IMR-90 (cell line): ENCODE measurements around the gene CAMK2B. TPM values are rescaled to one million over a fixed set of nuclear protein-coding genes. Genes with fewer than 3 reads are reported as not detected.

Experiments
- ATAC-seq: fragments of 200-7000 bp; cut with Tn5 transposase; 2 replicates; pipeline ENCODE4 v1.9.1; 2020; ENCODE audit warnings: low read depth, mild to moderate bottlenecking, moderate library complexity
- BruUV-seq: library from RNA; stranded (reverse); fragments of 400-500 nt; replicated peaks from 2 replicates; lab custom pipeline; 2021; lab: Mats Ljungman, UMichigan
- CTCF ChIA-PET: fragments of 300-600 bp; formaldehyde crosslinking; extraction: SDS; loops from one replicate; lab custom pipeline; 2021; ENCODE audit warnings: antibody characterized with exemption; lab: Yijun Ruan, JAX
- POLR2A ChIA-PET: fragments of 300-600 bp; sonication (Branson Sonifier 250); formaldehyde crosslinking; loops from one replicate; lab custom pipeline; 2022; ENCODE audit warnings: antibody characterized with exemption; ENCODE audit not compliant: unreplicated experiment; lab: Charles Lee
- DNase-seq: peaks from one replicate; pipeline ENCODE4 v3.0.0; 2013
- H2AFZ ChIP-seq: replicated peaks from 2 replicates; pipeline ENCODE3; 2013; ENCODE audit warnings: low read length, mild to moderate bottlenecking; ENCODE audit not compliant: poor library complexity
- H2AK5ac ChIP-seq: 2 replicates; pipeline ENCODE4 v1.6.1; 2013; ENCODE audit warnings: low read depth, low read length, inconsistent platforms
- H2AK9ac ChIP-seq: replicated peaks from 2 replicates; pipeline ENCODE3; 2013; ENCODE audit warnings: mild to moderate bottlenecking, low read depth, low read length, moderate library complexity; ENCODE audit not compliant: poor library complexity
- H2BK120ac ChIP-seq: 2 replicates; pipeline ENCODE4 v1.6.1; 2013; ENCODE audit warnings: low read depth, low read length, inconsistent platforms
- H2BK15ac ChIP-seq: 3 replicates; pipeline ENCODE4 v1.6.1; 2013; ENCODE audit warnings: low read depth, low read length, inconsistent platforms
- H2BK20ac ChIP-seq: 2 replicates; pipeline ENCODE4 v1.6.1; 2013; ENCODE audit warnings: low read depth, mild to moderate bottlenecking, inconsistent platforms, low read length, moderate library complexity
- H2BK5ac ChIP-seq: 2 replicates; pipeline ENCODE4 v1.6.1; 2013; ENCODE audit warnings: mild to moderate bottlenecking, low read depth, low read length, inconsistent platforms; ENCODE audit not compliant: poor library complexity, severe bottlenecking
- H3K14ac ChIP-seq: replicated peaks from 2 replicates; pipeline ENCODE4 v1.6.1; 2013; ENCODE audit warnings: low read depth, low read length, inconsistent platforms
- H3K18ac ChIP-seq: 2 replicates; pipeline ENCODE4 v1.6.1; 2013; ENCODE audit warnings: low read depth, low read length, control low read depth
- H3K23ac ChIP-seq: 2 replicates; pipeline ENCODE4 v1.6.1; 2013; ENCODE audit warnings: low read depth, low read length, inconsistent platforms
- H3K27ac ChIP-seq: 2 replicates; pipeline ENCODE4 v1.5.1; 2013; ENCODE audit warnings: mild to moderate bottlenecking, control low read depth, low read length; ENCODE audit not compliant: insufficient read depth
- H3K27me3 ChIP-seq: 2 replicates; pipeline ENCODE4 v1.6.1; 2013; ENCODE audit warnings: low read length; ENCODE audit not compliant: control insufficient read depth, insufficient read depth
- H3K36me3 ChIP-seq: 2 replicates; pipeline ENCODE4 v1.6.1; 2013; ENCODE audit warnings: low read length, mixed read lengths; ENCODE audit not compliant: control insufficient read depth, insufficient read depth
- H3K4ac ChIP-seq: 2 replicates; pipeline ENCODE4 v1.6.1; 2013; ENCODE audit warnings: low read depth, low read length, inconsistent platforms
- H3K4me1 ChIP-seq: 2 replicates; pipeline ENCODE4 v1.6.1; 2013; ENCODE audit warnings: low read length, mixed read lengths; ENCODE audit not compliant: control insufficient read depth, insufficient read depth
- H3K4me2 ChIP-seq: 2 replicates; pipeline ENCODE4 v1.6.1; 2013; ENCODE audit warnings: low read depth, mild to moderate bottlenecking, control low read depth, low read length, moderate library complexity
- H3K4me3 ChIP-seq: 2 replicates; pipeline ENCODE4 v1.5.1; 2013; ENCODE audit warnings: low read depth, mild to moderate bottlenecking, control low read depth, low read length, moderate library complexity; ENCODE audit not compliant: insufficient read depth
- H3K56ac ChIP-seq: 2 replicates; pipeline ENCODE4 v1.6.1; 2013; ENCODE audit warnings: low read length, inconsistent platforms; ENCODE audit not compliant: insufficient read depth; ENCODE audit errors: extremely low read depth
- H3K79me1 ChIP-seq, 2 experiments: 2 replicates each; pipeline ENCODE4 v1.6.1; 2013; ENCODE audit warnings: low read length in 2 of 2, inconsistent platforms in 1 of 2, low read depth in 1 of 2
- H3K9ac ChIP-seq: 2 replicates; pipeline ENCODE4 v1.6.1; 2013; ENCODE audit warnings: low read depth, low read length, control low read depth
- H3K9me1 ChIP-seq: 2 replicates; pipeline ENCODE4 v1.6.1; 2013; ENCODE audit warnings: low read length, inconsistent platforms; ENCODE audit not compliant: insufficient read depth
- H3K9me3 ChIP-seq: 2 replicates; pipeline ENCODE4 v1.6.1; 2013; ENCODE audit warnings: low read length; ENCODE audit not compliant: control insufficient read depth, insufficient read depth
- H4K20me1 ChIP-seq: 2 replicates; pipeline ENCODE4 v1.6.1; 2013; ENCODE audit warnings: low read length, inconsistent platforms; ENCODE audit not compliant: insufficient read depth
- H4K5ac ChIP-seq: 2 replicates; pipeline ENCODE4 v1.6.1; 2013; ENCODE audit warnings: mild to moderate bottlenecking, low read depth, low read length, control low read depth
- H4K8ac ChIP-seq, 2 experiments: 2 replicates each; pipeline ENCODE4 v1.6.1; 2013; ENCODE audit warnings: low read depth in 2 of 2, low read length in 2 of 2, control low read depth in 1 of 2, inconsistent platforms in 1 of 2
- H4K91ac ChIP-seq: 2 replicates; pipeline ENCODE4 v1.6.1; 2013; ENCODE audit warnings: low read depth, low read length, inconsistent platforms; ENCODE audit not compliant: insufficient read depth
- BHLHE40 ChIP-seq: fragments of 150-350 bp; IDR thresholded peaks from 2 replicates; pipeline ENCODE4 v1.6.1; 2016; ENCODE audit warnings: mild to moderate bottlenecking, low read depth, low read length
- CEBPB ChIP-seq: IDR thresholded peaks from 2 replicates; pipeline ENCODE4 v1.6.1; 2012; ENCODE audit warnings: low read depth, low read length, improper control_type of control experiment
- CHD1 ChIP-seq: IDR thresholded peaks from 2 replicates; pipeline ENCODE4 v1.6.1; 2012; ENCODE audit warnings: low read depth, low read length, improper control_type of control experiment
- MAFK ChIP-seq: IDR thresholded peaks from 2 replicates; pipeline ENCODE4 v1.6.1; 2012; ENCODE audit warnings: low read depth, low read length, improper control_type of control experiment
- MXI1 ChIP-seq: IDR thresholded peaks from 2 replicates; pipeline ENCODE4 v1.6.1; 2012; ENCODE audit warnings: low read depth, mild to moderate bottlenecking, low read length, moderate library complexity, borderline replicate concordance
- NFE2L2 ChIP-seq: fragments of 150-350 bp; IDR thresholded peaks from 2 replicates; pipeline ENCODE4 v1.6.1; 2016; ENCODE audit warnings: low read depth, mild to moderate bottlenecking, low read length
- POLR2A ChIP-seq: IDR thresholded peaks from 2 replicates; pipeline ENCODE4 v1.6.1; 2012; ENCODE audit warnings: mild to moderate bottlenecking, low read depth, low read length
- RAD21 ChIP-seq: IDR thresholded peaks from 2 replicates; pipeline ENCODE4 v1.6.1; 2012; ENCODE audit warnings: low read length, improper control_type of control experiment
- RCOR1 ChIP-seq: IDR thresholded peaks from 2 replicates; pipeline ENCODE4 v1.6.1; 2012; ENCODE audit warnings: mild to moderate bottlenecking, low read length, improper control_type of control experiment; ENCODE audit not compliant: insufficient replicate concordance
- RFX5 ChIP-seq: IDR thresholded peaks from 2 replicates; pipeline ENCODE4 v1.8.0; 2012; ENCODE audit warnings: low read depth, mild to moderate bottlenecking, low read length, moderate library complexity
- SMC3 ChIP-seq: fragments of 150-350 bp; IDR thresholded peaks from 2 replicates; pipeline ENCODE4 v1.6.1; 2016; ENCODE audit warnings: low read depth, mild to moderate bottlenecking, antibody characterized with exemption, low read length, moderate library complexity
- WGBS, 2 experiments: methylation state at CpG; one replicate each; pipeline versions ENCODE4 v1.1.5 to v1.1.7; 2013; ENCODE audit warnings: missing lambda C conversion rate in 2 of 2; ENCODE audit not compliant: insufficient read length in 1 of 2; ENCODE audit errors: extremely low coverage in 2 of 2; 5-methylcytosine and 5-hydroxymethylcytosine counted together
- dilution Hi-C: fragments of 300-500 bp; cut with HindIII; formaldehyde crosslinking; loops from one replicate; pipeline ENCODE4 v1.14.3; 2018; ENCODE audit warnings: low sequenced_read_pairs; ENCODE audit not compliant: unreplicated experiment
- in situ Hi-C: fragments of 300-500 bp; cut with MboI; formaldehyde crosslinking; loops from 3 replicates; pipeline ENCODE4 v1.14.3; 2019; ENCODE audit warnings: low sequenced_read_pairs, inconsistent platforms, mixed read lengths
- intact Hi-C: fragments of 100-400 bp; cut with micrococcal nuclease; formaldehyde crosslinking; loops from 2 replicates; pipeline ENCODE4 v1.10.0; 2022
- polyA plus RNA-seq, 3 experiments: library from polyadenylated mRNA; depleted of rRNA; stranded (reverse); fragments of >200 nt; gene quantifications; 2 replicates each; pipeline ENCODE4 v1.2.3, GENCODE V29; 2012; ENCODE audit warnings: low replicate concordance in 1 of 3
- total RNA-seq: library from RNA; depleted of rRNA; stranded (reverse); fragments of >200 nt; gene quantifications from 2 replicates; pipeline ENCODE4 v1.2.3, GENCODE V29; 2012
- TF ChIP-seq, protein P1 (sequence below): fragments of 150-350 bp; IDR thresholded peaks from 2 replicates; pipeline ENCODE4 v1.6.1; 2017; ENCODE audit warnings: mild to moderate bottlenecking, antibody characterized with exemption, low read length, low read depth
- TF ChIP-seq, protein P2 (sequence below): fragments of 150-350 bp; IDR thresholded peaks from 2 replicates; pipeline ENCODE4 v1.6.1; 2016; ENCODE audit warnings: low read depth, mild to moderate bottlenecking, low read length, moderate library complexity, borderline replicate concordance
- TF ChIP-seq, protein P3 (sequence below): conservative IDR thresholded peaks from 2 replicates; pipeline ENCODE4 v1.5.1; 2012; ENCODE audit warnings: mild to moderate bottlenecking, low read depth, low read length, improper control_type of control experiment

Gene CAMK2B
- total and polyA plus RNA-seq, 2 of the 4 experiments (the other 2 are of a cell fraction), result 0.18 to 0.36 TPM

DNA sequence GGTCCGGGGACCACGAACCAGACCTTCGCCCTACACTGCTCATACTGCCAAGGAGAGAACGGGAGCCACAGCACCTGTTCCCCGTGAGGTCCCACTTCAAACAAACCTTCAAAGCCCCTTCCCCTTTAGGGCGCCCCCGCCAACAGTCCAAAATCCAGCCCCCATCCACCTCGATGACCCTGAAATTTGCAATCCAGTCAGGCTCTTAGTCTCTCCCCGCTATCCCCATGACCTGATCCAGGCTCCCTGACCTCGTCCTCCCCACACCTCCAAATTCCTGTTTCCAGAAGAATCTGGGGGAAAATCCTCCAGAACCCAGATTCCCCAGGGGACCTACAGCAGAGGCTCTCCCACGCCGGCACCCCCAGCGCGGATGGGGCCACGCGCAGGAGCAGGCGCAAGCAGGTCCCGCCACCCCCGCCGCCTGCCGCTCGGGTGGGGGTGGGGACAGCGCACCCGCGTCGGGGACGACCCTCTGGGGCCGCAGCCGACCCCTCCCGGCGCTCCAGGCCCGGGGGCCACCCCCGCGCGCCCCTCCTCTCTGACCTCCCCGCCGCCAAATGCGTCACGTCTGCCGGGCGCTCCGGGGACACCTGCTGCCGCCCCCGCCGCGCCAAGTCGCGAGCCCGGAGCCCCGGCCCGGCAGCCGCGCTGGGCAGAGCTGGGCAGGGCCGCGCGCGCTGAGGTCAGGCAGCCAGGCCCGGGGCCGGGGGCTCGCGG is 753 bp downstream of the CAMK2B start:
- in situ Hi-C loops, result no loop called here

More for the DNA sequence above, 753 bp downstream of the CAMK2B start:
- H3K27ac ChIP-seq, result no peak overlapping the region
- no peak overlapping the region for H3K4ac ChIP-seq
- WGBS, 2 experiments, result 1% methylated on average over 23 of the region's 61 CpGs; no CpG with 5 or more reads in 1 of the 2 experiments
- ChIA-PET POLR2A (no interaction called here), CTCF (no interaction called here)
- ATAC-seq (no peak), DNase-seq (no peak)
- no peak overlapping the region for H2AK9ac ChIP-seq
- dilution Hi-C loops, result no loop called here
- no peak overlapping the region for H3K9ac ChIP-seq
- H4K20me1 ChIP-seq, result no peaks in the 10 kb centered on the region; the same call in 1 of the 2 replicates
- no peak overlapping the region for H3K56ac ChIP-seq
- H2BK5ac ChIP-seq, result no peak overlapping the region
- no peak overlapping the region for H2AK5ac ChIP-seq
- no peak overlapping the region for H2BK120ac ChIP-seq
- intact Hi-C loops, result no loop called here
- no peak overlapping the region for H2BK15ac ChIP-seq
- H2BK20ac ChIP-seq, result no peak overlapping the region
- no peaks in the 10 kb centered on the region; the same call in 1 of the 2 replicates for H3K4me1 ChIP-seq
- no peak overlapping the region for H2AFZ ChIP-seq
- H3K79me1 ChIP-seq, result no peaks in the 10 kb centered on the region
- no peak overlapping the region for H3K4me2 ChIP-seq
- no peak overlapping the region for H3K4me3 ChIP-seq
- no peaks in the 10 kb centered on the region for H3K9me3 ChIP-seq
- H4K8ac ChIP-seq, result no peak overlapping the region
- H3K27me3 ChIP-seq, result peaks cover 55% of the 10 kb centered on the region
- no peaks in the 10 kb centered on the region for H3K36me3 ChIP-seq
- H3K14ac ChIP-seq, result no peak overlapping the region
- TF ChIP-seq MAFK (no peak), RAD21 (no peak), SMC3 (no peak), BHLHE40 (no peak), RCOR1 (no peak), RFX5 (no peak), NFE2L2 (no peak), POLR2A (no peak), CHD1 (no peak), MXI1 (no peak), CEBPB (no peak)
- TF ChIP-seq, protein P1, sequence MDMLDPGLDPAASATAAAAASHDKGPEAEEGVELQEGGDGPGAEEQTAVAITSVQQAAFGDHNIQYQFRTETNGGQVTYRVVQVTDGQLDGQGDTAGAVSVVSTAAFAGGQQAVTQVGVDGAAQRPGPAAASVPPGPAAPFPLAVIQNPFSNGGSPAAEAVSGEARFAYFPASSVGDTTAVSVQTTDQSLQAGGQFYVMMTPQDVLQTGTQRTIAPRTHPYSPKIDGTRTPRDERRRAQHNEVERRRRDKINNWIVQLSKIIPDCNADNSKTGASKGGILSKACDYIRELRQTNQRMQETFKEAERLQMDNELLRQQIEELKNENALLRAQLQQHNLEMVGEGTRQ, result no peak
- TF ChIP-seq, protein P2, sequence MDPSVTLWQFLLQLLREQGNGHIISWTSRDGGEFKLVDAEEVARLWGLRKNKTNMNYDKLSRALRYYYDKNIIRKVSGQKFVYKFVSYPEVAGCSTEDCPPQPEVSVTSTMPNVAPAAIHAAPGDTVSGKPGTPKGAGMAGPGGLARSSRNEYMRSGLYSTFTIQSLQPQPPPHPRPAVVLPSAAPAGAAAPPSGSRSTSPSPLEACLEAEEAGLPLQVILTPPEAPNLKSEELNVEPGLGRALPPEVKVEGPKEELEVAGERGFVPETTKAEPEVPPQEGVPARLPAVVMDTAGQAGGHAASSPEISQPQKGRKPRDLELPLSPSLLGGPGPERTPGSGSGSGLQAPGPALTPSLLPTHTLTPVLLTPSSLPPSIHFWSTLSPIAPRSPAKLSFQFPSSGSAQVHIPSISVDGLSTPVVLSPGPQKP, result no peak
- TF ChIP-seq, protein P3, sequence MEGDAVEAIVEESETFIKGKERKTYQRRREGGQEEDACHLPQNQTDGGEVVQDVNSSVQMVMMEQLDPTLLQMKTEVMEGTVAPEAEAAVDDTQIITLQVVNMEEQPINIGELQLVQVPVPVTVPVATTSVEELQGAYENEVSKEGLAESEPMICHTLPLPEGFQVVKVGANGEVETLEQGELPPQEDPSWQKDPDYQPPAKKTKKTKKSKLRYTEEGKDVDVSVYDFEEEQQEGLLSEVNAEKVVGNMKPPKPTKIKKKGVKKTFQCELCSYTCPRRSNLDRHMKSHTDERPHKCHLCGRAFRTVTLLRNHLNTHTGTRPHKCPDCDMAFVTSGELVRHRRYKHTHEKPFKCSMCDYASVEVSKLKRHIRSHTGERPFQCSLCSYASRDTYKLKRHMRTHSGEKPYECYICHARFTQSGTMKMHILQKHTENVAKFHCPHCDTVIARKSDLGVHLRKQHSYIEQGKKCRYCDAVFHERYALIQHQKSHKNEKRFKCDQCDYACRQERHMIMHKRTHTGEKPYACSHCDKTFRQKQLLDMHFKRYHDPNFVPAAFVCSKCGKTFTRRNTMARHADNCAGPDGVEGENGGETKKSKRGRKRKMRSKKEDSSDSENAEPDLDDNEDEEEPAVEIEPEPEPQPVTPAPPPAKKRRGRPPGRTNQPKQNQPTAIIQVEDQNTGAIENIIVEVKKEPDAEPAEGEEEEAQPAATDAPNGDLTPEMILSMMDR, result no peak
- H4K91ac ChIP-seq, result no peak overlapping the region
- H3K9me1 ChIP-seq, result no peaks in the 10 kb centered on the region
- H3K18ac ChIP-seq, result no peak overlapping the region
- no TSS peak for BruUV-seq
- H4K5ac ChIP-seq, result no peak overlapping the region
- H3K23ac ChIP-seq, result no peak overlapping the region
